Activated naive CD4-positive, alpha-beta T cell (primary cell): ENCODE data around the gene MSANTD2.

Source experiments
- DNase-seq, 4 experiments: peaks; one replicate each; lab custom pipeline; 2025; lab: John Stamatoyannopoulos, UW

Gene MSANTD2

GRCh38 chr11:124800226-124800929, at the start of gene MSANTD2:
TSS of gene MSANTD2 (minus strand) at chr11:124800406. CDS start at chr11:124800380, 26 bp downstream.
- peak; percentile 24 to 68 (median 48) for DNase-seq

GRCh38 chr11:124846070-124846673, 46.0 kb upstream of the MSANTD2 start:
- no peak for DNase-seq

GRCh38 chr11:124844664-124845079, 44.5 kb upstream of the MSANTD2 start:
- no peak for DNase-seq

- no peak for DNase-seq
These were observed 43.4 kb upstream of the MSANTD2 start for GRCh38 chr11:124843616-124843910.

GRCh38 chr11:124842305-124842704, 42.1 kb upstream of the MSANTD2 start:
- no peak for DNase-seq

GRCh38 chr11:124841840-124842239, 41.6 kb upstream of the MSANTD2 start:
- no peak for DNase-seq

- DNase-seq: no peak
These were observed 41.0 kb upstream of the MSANTD2 start for GRCh38 chr11:124841201-124841600.

- DNase-seq: no peak
These were observed 40.5 kb upstream of the MSANTD2 start for GRCh38 chr11:124840666-124841065.

- no peak for DNase-seq
These were observed 39.9 kb upstream of the MSANTD2 start for GRCh38 chr11:124839972-124840621.

GRCh38 chr11:124839128-124839971, 39.1 kb upstream of the MSANTD2 start:
- DNase-seq: no peak

- no peak for DNase-seq
These were observed 38.6 kb upstream of the MSANTD2 start for GRCh38 chr11:124838805-124839127.

GRCh38 chr11:124837491-124837856, 37.3 kb upstream of the MSANTD2 start:
- no peak for DNase-seq

- DNase-seq: no peak
These were observed 35.7 kb upstream of the MSANTD2 start for GRCh38 chr11:124835918-124836317.

GRCh38 chr11:124834526-124835180, 34.4 kb upstream of the MSANTD2 start:
- DNase-seq: no peak

GRCh38 chr11:124832571-124832970, 32.4 kb upstream of the MSANTD2 start:
- no peak for DNase-seq

- no peak for DNase-seq
These were observed 31.7 kb upstream of the MSANTD2 start for GRCh38 chr11:124831897-124832296.

GRCh38 chr11:124830749-124831148, 30.5 kb upstream of the MSANTD2 start:
- DNase-seq: no peak

- DNase-seq: no peak
These were observed 29.8 kb upstream of the MSANTD2 start for GRCh38 chr11:124829986-124830385.

- no peak for DNase-seq
These were observed 25.7 kb upstream of the MSANTD2 start for GRCh38 chr11:124825876-124826275.

GRCh38 chr11:124823512-124824376, 23.5 kb upstream of the MSANTD2 start:
- DNase-seq: no peak
